ENCODE data around the gene CELF2. TPM values are rescaled to one million over a fixed set of nuclear protein-coding genes. Genes with fewer than 3 reads are reported as not detected.

CELF2 gene
- total and polyA plus RNA-seq, 9 of the 15 experiments (the other 6 are each of a cell fraction or from before 2014, with no cell fraction given) = 4.0 to 20.3 (median 11.1) TPM

- TF ChIP-seq RNF219 (CRISPR knock-in tag; IDR thresholded peaks at IDR 0.05) (no peak), RBM22 (IDR thresholded peaks at IDR 0.05; ENCODE audit: low read depth, low read length, poor library complexity, severe bottlenecking) (no peak), ZNF445 (CRISPR knock-in tag; IDR thresholded peaks at IDR 0.05; ENCODE audit: low read depth) (no peak), PTTG1 (tag; IDR thresholded peaks at IDR 0.05; ENCODE audit: low read depth) (no peak), GTF3C2 (IDR thresholded peaks at IDR 0.05; ENCODE audit: borderline replicate concordance, extremely low read depth, insufficient read length) (no peak), FOXP1 (CRISPR knock-in tag; IDR thresholded peaks at IDR 0.05) (no peak), CREB3L1 (IDR thresholded peaks at IDR 0.05; ENCODE audit: borderline replicate concordance, low read depth) (no peak), TEAD2 (tag; IDR thresholded peaks at IDR 0.05) (no peak)
Measured at GRCh38 chr10:11195623-11196022, 178.0 kb downstream of the CELF2 start (continued).

Measured in K562 (cell line).